GM23338 (cell line): ENCODE data around the gene EPHA4. TPM values are rescaled to one million over a fixed set of nuclear protein-coding genes. Genes with fewer than 3 reads are reported as not detected.

Experiments used
- ATAC-seq: fragments of 200-7000 bp; cut with Tn5 transposase; 3 replicates; pipeline ENCODE4 v1.9.1; 2020
- DNase-seq: peaks from one replicate; pipeline ENCODE4 v3.0.0-alpha.2; 2015; ENCODE audit warnings: low spot score
- H2AFZ ChIP-seq: fragments of 200-600 bp; sonication (generic); 2 replicates; pipeline ENCODE4 v1.8.0; 2016; ENCODE audit warnings: antibody characterized with exemption, mild to moderate bottlenecking, moderate library complexity
- H3F3A ChIP-seq: fragments of 200-600 bp; sonication (generic); replicated peaks from 2 replicates; pipeline ENCODE4 v1.8.0; 2017; ENCODE audit warnings: antibody characterized with exemption, mixed run types, low read depth
- H3K27ac ChIP-seq: fragments of 200-600 bp; sonication (generic); 2 replicates; pipeline ENCODE4 v1.6.1; 2016; ENCODE audit warnings: low read depth
- H3K27me3 ChIP-seq: fragments of 200-600 bp; sonication (generic); 2 replicates; pipeline ENCODE4 v1.8.0; 2016; ENCODE audit warnings: mild to moderate bottlenecking, mixed run types, moderate library complexity; ENCODE audit not compliant: insufficient read depth
- H3K36me3 ChIP-seq: fragments of 200-600 bp; sonication (generic); 2 replicates; pipeline ENCODE4 v1.8.0; 2016; ENCODE audit warnings: mild to moderate bottlenecking; ENCODE audit not compliant: insufficient read depth
- H3K4me1 ChIP-seq: fragments of 200-600 bp; sonication (generic); 2 replicates; pipeline ENCODE4 v1.8.0; 2016; ENCODE audit warnings: mild to moderate bottlenecking, moderate library complexity; ENCODE audit not compliant: insufficient read depth
- H3K4me2 ChIP-seq: fragments of 200-600 bp; sonication (generic); 2 replicates; pipeline ENCODE4 v1.7.1; 2017; ENCODE audit warnings: mixed run types
- H3K4me3 ChIP-seq: fragments of 200-600 bp; sonication (generic); 2 replicates; pipeline ENCODE4 v1.6.1; 2016; ENCODE audit warnings: mixed run types
- H3K79me2 ChIP-seq: fragments of 200-600 bp; sonication (generic); replicated peaks from 2 replicates; pipeline ENCODE4 v1.8.0; 2017; ENCODE audit warnings: mild to moderate bottlenecking; ENCODE audit not compliant: insufficient read depth
- H3K9me2 ChIP-seq: fragments of 200-600 bp; sonication (generic); 2 replicates; pipeline ENCODE4 v1.8.0; 2017; ENCODE audit not compliant: insufficient read depth
- H4K20me1 ChIP-seq: fragments of 200-600 bp; sonication (generic); replicated peaks from 2 replicates; pipeline ENCODE4 v1.8.0; 2017; ENCODE audit warnings: mild to moderate bottlenecking; ENCODE audit not compliant: insufficient read depth
- H3K27ac Mint-ChIP-seq: 2 replicates; pipeline ENCODE4 v1.8.0; 2020; ENCODE audit warnings: inconsistent platforms, mild to moderate bottlenecking, moderate library complexity, mixed read lengths
- H3K27me3 Mint-ChIP-seq: 3 replicates; pipeline ENCODE4 v1.8.0; 2022; ENCODE audit warnings: low read depth, mild to moderate bottlenecking, moderate library complexity, mixed read lengths, inconsistent platforms; ENCODE audit not compliant: insufficient read depth, poor library complexity
- H3K36me3 Mint-ChIP-seq: 3 replicates; pipeline ENCODE4 v1.8.0; 2021; ENCODE audit warnings: low read depth, mild to moderate bottlenecking, inconsistent platforms, moderate library complexity, mixed read lengths
- H3K4me1 Mint-ChIP-seq: 3 replicates; pipeline ENCODE4 v1.8.0; 2020; ENCODE audit warnings: mild to moderate bottlenecking, inconsistent platforms, mixed read lengths
- H3K4me3 Mint-ChIP-seq: 3 replicates; pipeline ENCODE4 v1.8.0; 2021; ENCODE audit warnings: moderate library complexity, mild to moderate bottlenecking, inconsistent platforms, mixed read lengths
- H3K9me3 Mint-ChIP-seq: 3 replicates; pipeline ENCODE4 v1.8.0; 2020; ENCODE audit warnings: moderate library complexity, mild to moderate bottlenecking, inconsistent platforms, mixed read lengths
- CREB1 ChIP-seq: fragments of 250-450 bp; sonication (Bioruptor Pico); IDR thresholded peaks from 2 replicates; pipeline ENCODE4 v1.5.0; 2020; ENCODE audit warnings: low read depth, mild to moderate bottlenecking, moderate library complexity
- CTCF ChIP-seq, 2 experiments: fragments of 200-600 bp in 1 of 2; sonication (generic) in 1 of 2; conservative IDR thresholded peaks; 2 replicates each; pipeline versions ENCODE4 v1.5.1 to v1.6.1; 2016 to 2017; ENCODE audit warnings: antibody characterized with exemption in 2 of 2, low read depth in 2 of 2, mild to moderate bottlenecking in 2 of 2, moderate library complexity in 1 of 2
- EZH2 ChIP-seq: fragments of 200-600 bp; sonication (generic); IDR thresholded peaks from one replicate; pipeline ENCODE4 v1.8.0; 2017; ENCODE audit warnings: antibody characterized with exemption, mild to moderate bottlenecking, low read depth; ENCODE audit not compliant: unreplicated experiment
- EZH2phosphoT487 ChIP-seq: fragments of 200-600 bp; sonication (generic); IDR thresholded peaks from one replicate; pipeline ENCODE4 v1.8.1; 2018; ENCODE audit warnings: antibody characterized with exemption; ENCODE audit not compliant: unreplicated experiment
- JUNB ChIP-seq: IDR thresholded peaks from one replicate; pipeline ENCODE4 v1.6.1; 2016; ENCODE audit warnings: antibody characterized with exemption; ENCODE audit not compliant: unreplicated experiment
- NANOG ChIP-seq: IDR thresholded peaks from 2 replicates; pipeline ENCODE4 v1.6.1; 2016; ENCODE audit warnings: antibody characterized with exemption, borderline replicate concordance
- POLR2AphosphoS5 ChIP-seq: IDR thresholded peaks from 2 replicates; pipeline ENCODE4 v1.6.1; 2016; ENCODE audit warnings: antibody characterized with exemption, low read depth
- REST ChIP-seq: IDR thresholded peaks from one replicate; pipeline ENCODE4 v1.6.1; 2018; ENCODE audit warnings: antibody characterized with exemption; ENCODE audit not compliant: unreplicated experiment
- STAT1 ChIP-seq: IDR thresholded peaks from one replicate; pipeline ENCODE4 v1.6.1; 2016; ENCODE audit warnings: antibody characterized with exemption; ENCODE audit not compliant: unreplicated experiment
- ZNF114 ChIP-seq: fragments of 250-450 bp; sonication (Bioruptor Pico); IDR thresholded peaks from 2 replicates; pipeline ENCODE4 v1.5.0; 2020; ENCODE audit warnings: mild to moderate bottlenecking, moderate library complexity
- ZNF331 ChIP-seq: fragments of 250-450 bp; sonication (Bioruptor Pico); IDR thresholded peaks from 2 replicates; pipeline ENCODE4 v1.5.0; 2020; ENCODE audit warnings: low read depth, mild to moderate bottlenecking, moderate library complexity
- polyA plus RNA-seq: library from polyadenylated mRNA; unstranded; fragments of >200 nt; fragmentation: Nextera tagmentation; extraction: Ambion mirVana; gene quantifications from 2 replicates; pipeline ENCODE4 v1.2.1, GENCODE V29; 2016
- total RNA-seq: library from RNA; depleted of rRNA; stranded (reverse); fragments of >200 nt; shearing (Covaris generic); gene quantifications from 2 replicates; pipeline ENCODE4 v1.2.3, GENCODE V29; 2014
- TF ChIP-seq, protein P1 (sequence below): IDR thresholded peaks from 2 replicates; pipeline ENCODE4 v1.6.1; 2016; ENCODE audit warnings: antibody characterized with exemption
- TF ChIP-seq, protein P2 (sequence below): fragments of 250-450 bp; sonication (Bioruptor Pico); IDR thresholded peaks from 2 replicates; pipeline ENCODE4 v1.5.0; 2020; ENCODE audit warnings: mild to moderate bottlenecking, moderate library complexity

Gene EPHA4
- total and polyA plus RNA-seq, 2 experiments from 2014 or later, result 4.1 to 6.2 TPM

DNA sequence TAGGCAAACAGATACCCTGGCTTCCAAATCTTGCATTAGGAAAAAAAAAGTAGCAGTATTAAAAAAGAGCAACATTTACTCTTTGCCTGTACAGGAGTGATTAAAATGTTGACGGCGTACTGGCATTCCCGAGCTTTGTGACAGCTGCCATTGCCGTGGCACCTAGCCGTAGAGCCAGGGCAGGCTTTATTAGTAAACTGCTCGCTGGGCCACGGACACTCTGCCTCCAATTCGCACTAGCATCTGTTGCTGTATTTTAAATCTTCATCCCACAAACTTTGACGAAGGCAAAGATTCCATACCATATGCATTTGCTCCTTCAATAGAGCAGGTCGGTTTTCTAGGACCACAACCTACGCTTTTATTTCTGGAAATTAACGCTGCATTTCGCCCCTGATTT, 44.5 kb upstream of the EPHA4 start:
- Mint-ChIP-seq H3K9me3 (no peaks in the 10 kb centered on the region; the same call in 2 of the 3 replicates), H3K27me3 (peaks cover 4% of the 10 kb centered on the region), H3K4me3 (no peak overlapping the region), H3K36me3 (no peaks in the 10 kb centered on the region), H3K27ac (no peak overlapping the region), H3K4me1 (no peaks in the 10 kb centered on the region)
- no peaks in the 10 kb centered on the region for H3K4me1 ChIP-seq
- no peaks in the 10 kb centered on the region for H3K27me3 ChIP-seq
- H3K4me2 ChIP-seq, result no peak overlapping the region
- no peaks in the 10 kb centered on the region for H3K36me3 ChIP-seq
- no peaks in the 10 kb centered on the region for H3K9me2 ChIP-seq
- TF ChIP-seq EZH2phosphoT487 (no peak), JUNB (no peak), REST (no peak), STAT1 (no peak), ZNF331 (CRISPR knock-in tag) (no peak), NANOG (no peak), ZNF114 (CRISPR knock-in tag) (no peak), EZH2 (no peak), POLR2AphosphoS5 (no peak), CREB1 (CRISPR knock-in tag) (no peak), CTCF (conservative IDR thresholded peaks at IDR 0.05; ENCODE audit: low read depth in 2 of 2) (no peak)
- TF ChIP-seq, protein P1, sequence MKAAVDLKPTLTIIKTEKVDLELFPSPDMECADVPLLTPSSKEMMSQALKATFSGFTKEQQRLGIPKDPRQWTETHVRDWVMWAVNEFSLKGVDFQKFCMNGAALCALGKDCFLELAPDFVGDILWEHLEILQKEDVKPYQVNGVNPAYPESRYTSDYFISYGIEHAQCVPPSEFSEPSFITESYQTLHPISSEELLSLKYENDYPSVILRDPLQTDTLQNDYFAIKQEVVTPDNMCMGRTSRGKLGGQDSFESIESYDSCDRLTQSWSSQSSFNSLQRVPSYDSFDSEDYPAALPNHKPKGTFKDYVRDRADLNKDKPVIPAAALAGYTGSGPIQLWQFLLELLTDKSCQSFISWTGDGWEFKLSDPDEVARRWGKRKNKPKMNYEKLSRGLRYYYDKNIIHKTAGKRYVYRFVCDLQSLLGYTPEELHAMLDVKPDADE, result no peak
- TF ChIP-seq, protein P2, sequence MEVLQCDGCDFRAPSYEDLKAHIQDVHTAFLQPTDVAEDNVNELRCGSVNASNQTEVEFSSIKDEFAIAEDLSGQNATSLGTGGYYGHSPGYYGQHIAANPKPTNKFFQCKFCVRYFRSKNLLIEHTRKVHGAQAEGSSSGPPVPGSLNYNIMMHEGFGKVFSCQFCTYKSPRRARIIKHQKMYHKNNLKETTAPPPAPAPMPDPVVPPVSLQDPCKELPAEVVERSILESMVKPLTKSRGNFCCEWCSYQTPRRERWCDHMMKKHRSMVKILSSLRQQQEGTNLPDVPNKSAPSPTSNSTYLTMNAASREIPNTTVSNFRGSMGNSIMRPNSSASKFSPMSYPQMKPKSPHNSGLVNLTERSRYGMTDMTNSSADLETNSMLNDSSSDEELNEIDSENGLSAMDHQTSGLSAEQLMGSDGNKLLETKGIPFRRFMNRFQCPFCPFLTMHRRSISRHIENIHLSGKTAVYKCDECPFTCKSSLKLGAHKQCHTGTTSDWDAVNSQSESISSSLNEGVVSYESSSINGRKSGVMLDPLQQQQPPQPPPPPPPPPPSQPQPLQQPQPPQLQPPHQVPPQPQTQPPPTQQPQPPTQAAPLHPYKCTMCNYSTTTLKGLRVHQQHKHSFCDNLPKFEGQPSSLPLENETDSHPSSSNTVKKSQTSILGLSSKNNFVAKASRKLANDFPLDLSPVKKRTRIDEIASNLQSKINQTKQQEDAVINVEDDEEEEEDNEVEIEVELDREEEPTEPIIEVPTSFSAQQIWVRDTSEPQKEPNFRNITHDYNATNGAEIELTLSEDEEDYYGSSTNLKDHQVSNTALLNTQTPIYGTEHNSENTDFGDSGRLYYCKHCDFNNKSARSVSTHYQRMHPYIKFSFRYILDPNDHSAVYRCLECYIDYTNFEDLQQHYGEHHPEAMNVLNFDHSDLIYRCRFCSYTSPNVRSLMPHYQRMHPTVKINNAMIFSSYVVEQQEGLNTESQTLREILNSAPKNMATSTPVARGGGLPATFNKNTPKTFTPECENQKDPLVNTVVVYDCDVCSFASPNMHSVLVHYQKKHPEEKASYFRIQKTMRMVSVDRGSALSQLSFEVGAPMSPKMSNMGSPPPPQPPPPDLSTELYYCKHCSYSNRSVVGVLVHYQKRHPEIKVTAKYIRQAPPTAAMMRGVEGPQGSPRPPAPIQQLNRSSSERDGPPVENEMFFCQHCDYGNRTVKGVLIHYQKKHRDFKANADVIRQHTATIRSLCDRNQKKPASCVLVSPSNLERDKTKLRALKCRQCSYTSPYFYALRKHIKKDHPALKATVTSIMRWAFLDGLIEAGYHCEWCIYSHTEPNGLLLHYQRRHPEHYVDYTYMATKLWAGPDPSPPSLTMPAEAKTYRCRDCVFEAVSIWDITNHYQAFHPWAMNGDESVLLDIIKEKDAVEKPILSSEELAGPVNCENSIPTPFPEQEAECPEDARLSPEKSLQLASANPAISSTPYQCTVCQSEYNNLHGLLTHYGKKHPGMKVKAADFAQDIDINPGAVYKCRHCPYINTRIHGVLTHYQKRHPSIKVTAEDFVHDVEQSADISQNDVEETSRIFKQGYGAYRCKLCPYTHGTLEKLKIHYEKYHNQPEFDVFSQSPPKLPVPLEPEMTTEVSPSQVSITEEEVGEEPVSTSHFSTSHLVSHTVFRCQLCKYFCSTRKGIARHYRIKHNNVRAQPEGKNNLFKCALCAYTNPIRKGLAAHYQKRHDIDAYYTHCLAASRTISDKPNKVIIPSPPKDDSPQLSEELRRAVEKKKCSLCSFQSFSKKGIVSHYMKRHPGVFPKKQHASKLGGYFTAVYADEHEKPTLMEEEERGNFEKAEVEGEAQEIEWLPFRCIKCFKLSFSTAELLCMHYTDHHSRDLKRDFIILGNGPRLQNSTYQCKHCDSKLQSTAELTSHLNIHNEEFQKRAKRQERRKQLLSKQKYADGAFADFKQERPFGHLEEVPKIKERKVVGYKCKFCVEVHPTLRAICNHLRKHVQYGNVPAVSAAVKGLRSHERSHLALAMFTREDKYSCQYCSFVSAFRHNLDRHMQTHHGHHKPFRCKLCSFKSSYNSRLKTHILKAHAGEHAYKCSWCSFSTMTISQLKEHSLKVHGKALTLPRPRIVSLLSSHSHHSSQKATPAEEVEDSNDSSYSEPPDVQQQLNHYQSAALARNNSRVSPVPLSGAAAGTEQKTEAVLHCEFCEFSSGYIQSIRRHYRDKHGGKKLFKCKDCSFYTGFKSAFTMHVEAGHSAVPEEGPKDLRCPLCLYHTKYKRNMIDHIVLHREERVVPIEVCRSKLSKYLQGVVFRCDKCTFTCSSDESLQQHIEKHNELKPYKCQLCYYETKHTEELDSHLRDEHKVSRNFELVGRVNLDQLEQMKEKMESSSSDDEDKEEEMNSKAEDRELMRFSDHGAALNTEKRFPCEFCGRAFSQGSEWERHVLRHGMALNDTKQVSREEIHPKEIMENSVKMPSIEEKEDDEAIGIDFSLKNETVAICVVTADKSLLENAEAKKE (CRISPR knock-in tag), result no peak
- no peaks in the 10 kb centered on the region for H3F3A ChIP-seq
- H4K20me1 ChIP-seq, result no peaks in the 10 kb centered on the region
- H3K4me3 ChIP-seq, result no peak overlapping the region
- ATAC-seq, result no peak
- H2AFZ ChIP-seq, result peak overlapping the region; percentile 11; the same call in 1 of the 2 replicates
- H3K27ac ChIP-seq, result no peak overlapping the region
- no peak for DNase-seq
- H3K79me2 ChIP-seq, result no peaks in the 10 kb centered on the region
